Measurements from ENCODE around the gene MMP19.
"Not testable (repeated sequence)": the region's sequence is repeated elsewhere in the genome, so short reads cannot be mapped to it uniquely, and the experiment has no call there.

The MMP19 gene

GRCh38 chr12:55842681-55843429, at the start of gene MMP19:
TSS of gene MMP19 (minus strand) at chr12:55842936. CDS start at chr12:55842830, 106 bp downstream.
- DNase-seq, result no peak

GRCh38 chr12:55891310-55891709, 48.6 kb upstream of the MMP19 start:
- no peak for DNase-seq

GRCh38 chr12:55885113-55885512, 42.4 kb upstream of the MMP19 start:
- DNase-seq, result no peak

GRCh38 chr12:55877824-55878223, 35.1 kb upstream of the MMP19 start:
- no peak for DNase-seq

- DNase-seq, result no peak
Measured at GRCh38 chr12:55875704-55876467, 33.1 kb upstream of the MMP19 start.

- DNase-seq, result no peak
Measured at GRCh38 chr12:55874443-55874842, 31.7 kb upstream of the MMP19 start.

GRCh38 chr12:55866454-55867004, 23.8 kb upstream of the MMP19 start:
- DNase-seq, result not testable (repeated sequence)

GRCh38 chr12:55865327-55865726, 22.6 kb upstream of the MMP19 start:
- DNase-seq, result no peak

- not testable (repeated sequence) for DNase-seq
Measured at GRCh38 chr12:55862931-55863330, 20.2 kb upstream of the MMP19 start.

GRCh38 chr12:55862286-55862685, 19.6 kb upstream of the MMP19 start:
- DNase-seq, result no peak

GRCh38 chr12:55861871-55862270, 19.1 kb upstream of the MMP19 start:
- no peak for DNase-seq

- DNase-seq, result no peak
Measured at GRCh38 chr12:55861396-55861795, 18.7 kb upstream of the MMP19 start.

GRCh38 chr12:55852740-55853139, 10.0 kb upstream of the MMP19 start:
- no peak for DNase-seq

GRCh38 chr12:55850893-55851292, 8.2 kb upstream of the MMP19 start:
- no peak for DNase-seq

- DNase-seq, result no peak
Measured at GRCh38 chr12:55850401-55850800, 7.7 kb upstream of the MMP19 start.

- DNase-seq, result no peak
Measured at GRCh38 chr12:55849616-55850343, 7.0 kb upstream of the MMP19 start.

GRCh38 chr12:55847603-55848291, 5.0 kb upstream of the MMP19 start:
- DNase-seq, result no peak

GRCh38 chr12:55847033-55847432, 4.3 kb upstream of the MMP19 start:
- DNase-seq, result no peak

- no peak for DNase-seq
Measured at GRCh38 chr12:55845785-55846496, 3.2 kb upstream of the MMP19 start.

- no peak for DNase-seq
Measured at GRCh38 chr12:55845361-55845760, 2.6 kb upstream of the MMP19 start.

- no peak for DNase-seq
Measured at GRCh38 chr12:55844961-55845360, 2.2 kb upstream of the MMP19 start.

- DNase-seq, result no peak
Measured at GRCh38 chr12:55843431-55843830, 695 bp upstream of the MMP19 start.

Measured in DMS153 (cell line).